GM20000 (cell line): ENCODE results near the gene TBC1D5.

ENCODE experiments used
- DNase-seq: peaks from one replicate; pipeline ENCODE4 v3.0.0; 2012; ENCODE audit warnings: low spot score
- TF ChIP-seq, protein P1 (sequence below): IDR thresholded peaks from 2 replicates; pipeline ENCODE4 v1.5.1; 2012; ENCODE audit warnings: mild to moderate bottlenecking, control low read depth; ENCODE audit errors: extremely low read depth, missing control alignments

Gene TBC1D5

DNA sequence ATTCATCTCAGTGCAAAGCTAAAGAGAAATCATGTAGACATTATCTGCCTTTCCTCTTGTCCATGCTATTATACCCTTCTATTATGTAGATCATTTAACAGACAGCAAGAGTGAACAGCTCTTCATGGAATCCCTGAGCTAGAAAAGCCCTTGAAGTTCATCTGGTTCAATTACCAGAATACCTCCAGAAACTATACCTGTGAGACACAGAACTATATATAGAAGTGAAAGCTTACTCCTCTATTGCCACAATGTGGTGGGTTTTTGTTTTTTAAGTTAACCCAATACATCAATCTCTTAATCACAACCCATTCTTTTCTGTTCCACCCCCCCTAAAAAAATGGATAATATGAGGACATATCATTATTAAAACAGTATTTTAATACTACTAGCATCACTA lies 510.0 kb downstream of the TBC1D5 start:
- TF ChIP-seq, protein P1, sequence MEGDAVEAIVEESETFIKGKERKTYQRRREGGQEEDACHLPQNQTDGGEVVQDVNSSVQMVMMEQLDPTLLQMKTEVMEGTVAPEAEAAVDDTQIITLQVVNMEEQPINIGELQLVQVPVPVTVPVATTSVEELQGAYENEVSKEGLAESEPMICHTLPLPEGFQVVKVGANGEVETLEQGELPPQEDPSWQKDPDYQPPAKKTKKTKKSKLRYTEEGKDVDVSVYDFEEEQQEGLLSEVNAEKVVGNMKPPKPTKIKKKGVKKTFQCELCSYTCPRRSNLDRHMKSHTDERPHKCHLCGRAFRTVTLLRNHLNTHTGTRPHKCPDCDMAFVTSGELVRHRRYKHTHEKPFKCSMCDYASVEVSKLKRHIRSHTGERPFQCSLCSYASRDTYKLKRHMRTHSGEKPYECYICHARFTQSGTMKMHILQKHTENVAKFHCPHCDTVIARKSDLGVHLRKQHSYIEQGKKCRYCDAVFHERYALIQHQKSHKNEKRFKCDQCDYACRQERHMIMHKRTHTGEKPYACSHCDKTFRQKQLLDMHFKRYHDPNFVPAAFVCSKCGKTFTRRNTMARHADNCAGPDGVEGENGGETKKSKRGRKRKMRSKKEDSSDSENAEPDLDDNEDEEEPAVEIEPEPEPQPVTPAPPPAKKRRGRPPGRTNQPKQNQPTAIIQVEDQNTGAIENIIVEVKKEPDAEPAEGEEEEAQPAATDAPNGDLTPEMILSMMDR, result no peak
- no peak for DNase-seq

DNA sequence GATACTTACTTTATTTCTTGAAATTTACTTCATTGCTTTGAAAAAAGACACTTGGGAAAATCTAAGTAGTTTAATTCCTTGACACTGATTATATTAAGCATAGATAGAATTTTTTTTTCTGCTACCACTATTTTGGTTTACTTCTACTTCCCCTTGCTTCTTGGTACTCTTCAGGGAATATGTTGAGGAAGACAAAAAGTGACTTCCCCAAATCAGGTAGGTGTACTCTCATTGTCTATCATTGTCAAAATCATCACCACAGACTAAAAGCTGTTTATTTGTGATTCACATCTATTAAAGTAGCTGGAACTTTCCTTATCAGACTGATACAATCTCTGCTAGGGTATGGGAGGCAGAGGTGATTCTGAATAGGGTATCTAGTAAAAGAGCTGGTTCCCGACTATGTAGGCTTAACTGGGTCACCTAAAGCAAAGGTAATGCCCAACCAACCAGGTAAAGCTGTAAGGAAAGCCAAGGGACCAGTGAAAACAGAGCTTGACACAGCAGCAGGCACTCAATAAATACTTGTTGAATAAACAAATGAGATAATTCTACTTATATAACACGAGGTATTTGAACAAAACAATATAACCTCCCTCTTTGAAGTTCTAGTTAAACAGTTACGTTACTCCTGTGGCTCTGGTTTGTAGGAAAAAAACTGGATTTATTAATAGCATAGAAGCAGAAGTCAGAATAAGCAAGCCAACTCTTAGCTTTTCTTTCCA lies 510.7 kb downstream of the TBC1D5 start:
- no peak for DNase-seq

DNA sequence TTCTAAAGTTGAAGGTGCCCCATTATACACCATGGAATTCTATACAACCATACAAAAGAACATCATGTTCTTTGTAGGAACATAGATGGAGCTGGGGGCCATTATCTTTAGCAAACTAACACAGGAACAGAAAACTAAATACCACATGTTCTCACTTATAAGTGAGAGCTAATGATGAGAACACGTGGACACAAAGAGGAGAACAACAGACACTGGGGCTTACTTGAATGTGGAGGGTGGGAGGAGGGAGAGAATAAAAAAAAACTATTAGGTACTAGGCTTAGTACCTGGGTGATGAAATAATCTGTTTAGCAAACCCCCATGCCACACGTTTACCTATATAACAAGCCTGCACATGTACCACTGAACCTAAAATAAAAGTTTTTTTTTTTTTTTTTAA lies 515.0 kb downstream of the TBC1D5 start:
- DNase-seq, result no peak
- TF ChIP-seq, protein P1, result no peak

More for the DNA sequence above, 510.7 kb downstream of the TBC1D5 start:
- TF ChIP-seq, protein P1, result no peak

DNA sequence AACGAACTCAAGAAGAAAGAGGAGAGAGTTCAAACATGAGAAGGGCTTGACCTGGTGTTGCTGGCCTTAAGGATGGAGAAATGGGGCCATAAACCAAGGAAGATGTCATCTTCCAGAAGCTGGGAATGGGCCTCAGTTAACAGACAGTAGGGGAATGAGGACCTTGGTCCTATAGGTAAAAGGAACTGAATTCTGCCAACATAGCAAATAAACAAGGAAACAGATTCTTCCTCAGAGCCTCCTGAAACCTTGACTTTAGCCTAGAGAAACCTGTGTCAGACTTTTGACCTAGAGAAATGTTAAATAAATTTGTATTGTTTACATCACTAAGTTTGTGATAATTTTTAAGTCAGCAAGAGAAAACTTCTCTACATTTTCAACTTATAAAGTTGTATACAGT lies 520.9 kb downstream of the TBC1D5 start:
- TF ChIP-seq, protein P1, result no peak
- no peak for DNase-seq

DNA sequence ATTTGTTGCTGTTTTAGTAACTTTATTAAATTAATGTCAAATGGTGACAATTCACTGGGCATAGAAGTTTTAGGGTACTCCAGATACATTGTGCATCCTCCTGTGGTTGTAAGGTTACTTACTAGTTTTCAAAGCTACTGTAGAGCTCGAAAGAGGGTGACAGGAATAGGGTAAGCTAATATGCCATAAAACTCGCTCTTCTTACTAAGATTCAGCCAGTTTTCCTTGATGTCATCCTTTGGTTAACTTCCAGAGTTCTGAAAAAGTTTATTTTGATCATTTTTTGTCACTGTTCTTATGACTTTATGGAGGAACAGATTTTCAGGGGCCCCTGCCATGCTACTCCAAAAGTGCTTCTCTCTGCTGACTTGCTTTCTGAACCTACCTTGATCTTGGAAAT lies 522.8 kb downstream of the TBC1D5 start:
- no peak for DNase-seq
- TF ChIP-seq, protein P1, result no peak

DNA sequence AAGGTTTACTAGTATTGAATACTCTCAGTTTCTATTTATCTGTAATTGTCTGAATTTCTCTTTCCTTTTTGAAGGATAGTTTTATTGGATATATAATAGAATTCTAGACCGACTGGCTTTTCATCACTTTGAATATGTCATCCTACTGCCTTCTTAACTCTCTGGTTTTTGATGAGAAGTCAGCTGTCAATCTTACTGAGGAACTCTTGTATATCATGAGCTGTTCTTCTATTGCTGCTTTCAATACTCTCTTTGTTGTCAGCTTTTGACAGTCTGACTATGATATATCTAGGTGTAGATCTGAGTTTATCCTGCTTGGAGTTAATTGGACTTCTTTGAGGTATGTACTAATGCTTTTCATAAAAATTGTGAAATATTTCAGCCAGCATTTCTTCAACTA lies 523.8 kb downstream of the TBC1D5 start:
- DNase-seq, result no peak
- TF ChIP-seq, protein P1, result no peak

DNA sequence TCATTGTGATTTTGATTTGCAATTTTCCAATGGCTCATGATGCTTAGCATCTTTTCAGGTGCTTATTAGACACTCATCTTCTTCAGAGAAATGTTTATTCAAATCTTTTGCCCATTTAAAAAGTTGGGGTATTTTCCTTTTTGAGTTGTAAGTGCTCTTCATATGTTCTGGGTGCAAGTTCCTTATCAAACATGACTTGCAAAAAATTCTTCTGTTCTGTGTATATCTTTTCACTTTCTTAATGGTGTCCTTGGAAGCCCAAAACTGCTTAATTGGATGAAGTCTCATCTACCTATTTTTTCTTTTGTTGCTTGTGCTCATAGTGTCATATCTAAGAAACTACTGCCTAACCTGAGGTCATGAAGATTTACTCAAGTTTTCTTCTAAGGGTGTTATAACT lies 524.8 kb downstream of the TBC1D5 start:
- TF ChIP-seq, protein P1, result no peak
- no peak for DNase-seq
